ENCODE results near the gene CCDC47. TPM values are rescaled to one million over a fixed set of nuclear protein-coding genes. Genes with fewer than 3 reads are reported as not detected.
"Not testable (repeated sequence)": the region's sequence is repeated elsewhere in the genome, so short reads cannot be mapped to it uniquely, and the experiment has no call there.

Gene CCDC47
- total RNA-seq, 8 experiments from 2014 or later = 44.4 to 93.5 (median 54.2) TPM

- Histone ChIP-seq H3K27ac (no peak overlapping the region), H3K4me3 (no peak overlapping the region), H3K4me1 (replicated peaks in 1 of 2) (no peaks in the 10 kb centered on the region)
- no peak for ATAC-seq (replicated peaks in 6 of 8)
- 85 to 100% (median 94%) methylated on average over 1 to 8 of the region's 8 CpGs for WGBS, 10 experiments
- in situ Hi-C loops (cut with MboI; ENCODE audit: low pct_unique_long_range_greater_than_20kb in 2 of 9, low sequenced_read_pairs in 9 of 9, unreplicated experiment in 9 of 9) = no loop called here
These were observed 21.6 kb downstream of the CCDC47 start for GRCh38 chr17:63751806-63752205.

GRCh38 chr17:63741408-63742173 lies 31.8 kb downstream of the CCDC47 start, which contains the start of gene STRADA:
Gene STRADA (minus strand): TSS chr17:63741799. CDS start chr17:63728369, 13,430 bp downstream.
- peak; percentile 80 to 98 (median 96) for ATAC-seq (replicated peaks in 6 of 8)
- Histone ChIP-seq H3K27ac (peak within 1 kb of the TSS; percentile 69 to 87), H3K4me3 (peak within 1 kb of the TSS; percentile 76 to 99 (median 86)), H3K4me1 (replicated peaks in 1 of 2) (peaks cover 7 to 9% of the 10 kb centered on the region in 2 donors)
- in situ Hi-C loops (cut with MboI; ENCODE audit: low pct_unique_long_range_greater_than_20kb in 2 of 9, low sequenced_read_pairs in 9 of 9, unreplicated experiment in 9 of 9) = no loop called here
- WGBS, 10 experiments = 0 to 20% (median 0%) methylated on average over 1 to 6 of the region's 61 CpGs; no CpG with 5 or more reads in 6 of the 10 experiments

- Histone ChIP-seq H3K27ac (peak overlapping the region; percentile 66 to 87), H3K4me3 (peak overlapping the region; percentile 76 to 99 (median 86)), H3K4me1 (replicated peaks in 1 of 2) (peaks cover 7 to 9% of the 10 kb centered on the region in 2 donors)
- in situ Hi-C loops (cut with MboI; ENCODE audit: low pct_unique_long_range_greater_than_20kb in 2 of 9, low sequenced_read_pairs in 9 of 9, unreplicated experiment in 9 of 9) = no loop called here
- peak in 2 of 8 experiments; percentile 33 to 40 for ATAC-seq (replicated peaks in 6 of 8)
- WGBS, 10 experiments = 0% methylated on average over 6 to 10 of the region's 14 CpGs; no CpG with 5 or more reads in 6 of the 10 experiments
These were observed 32.3 kb downstream of the CCDC47 start for GRCh38 chr17:63741143-63741407.

GRCh38 chr17:63740464-63741142 lies 32.8 kb downstream of the CCDC47 start:
- in situ Hi-C loops (cut with MboI; ENCODE audit: low pct_unique_long_range_greater_than_20kb in 2 of 9, low sequenced_read_pairs in 9 of 9, unreplicated experiment in 9 of 9) = no loop called here
- Histone ChIP-seq H3K4me1 (replicated peaks in 1 of 2) (peaks cover 7 to 9% of the 10 kb centered on the region in 2 donors), H3K27ac (peak overlapping the region; percentile 66 to 87), H3K4me3 (peak overlapping the region; percentile 76 to 99 (median 86))
- no peak for ATAC-seq (replicated peaks in 6 of 8)
- WGBS, 10 experiments = 5 to 90% (median 41%) methylated on average over 2 to 7 of the region's 12 CpGs; no CpG with 5 or more reads in 1 of the 10 experiments

- H3K4me1 ChIP-seq (replicated peaks in 1 of 2) = peaks cover 6 to 7% of the 10 kb centered on the region in 2 donors
- no peak for ATAC-seq (replicated peaks in 6 of 8)
- no peak overlapping the region for H3K4me3 ChIP-seq
- WGBS, 10 experiments = 60 to 100% (median 99%) methylated on average over 1 to 7 of the region's 8 CpGs
- no peak overlapping the region for H3K27ac ChIP-seq
- in situ Hi-C loops (cut with MboI; ENCODE audit: low pct_unique_long_range_greater_than_20kb in 2 of 9, low sequenced_read_pairs in 9 of 9, unreplicated experiment in 9 of 9) = no loop called here
These were observed 37.7 kb downstream of the CCDC47 start for GRCh38 chr17:63735691-63736090.

- in situ Hi-C loops (cut with MboI; ENCODE audit: low pct_unique_long_range_greater_than_20kb in 2 of 9, low sequenced_read_pairs in 9 of 9, unreplicated experiment in 9 of 9) = no loop called here
- H3K4me1 ChIP-seq (replicated peaks in 1 of 2) = no peaks in the 10 kb centered on the region
- H3K27ac ChIP-seq = no peak overlapping the region
- ATAC-seq (replicated peaks in 6 of 8) = no peak
- H3K4me3 ChIP-seq = no peak overlapping the region
- WGBS, 10 experiments = 48 to 69% (median 59%) methylated on average over 2 of the region's 2 CpGs; no CpG with 5 or more reads in 4 of the 10 experiments
These were observed 51.0 kb downstream of the CCDC47 start for GRCh38 chr17:63722403-63722802.

GRCh38 chr17:63720194-63720593 lies 53.2 kb downstream of the CCDC47 start:
- H3K4me3 ChIP-seq; ATAC-seq (replicated peaks in 6 of 8); in situ Hi-C loops (cut with MboI; ENCODE audit: low pct_unique_long_range_greater_than_20kb in 2 of 9, low sequenced_read_pairs in 9 of 9, unreplicated experiment in 9 of 9); H3K27ac ChIP-seq; H3K4me1 ChIP-seq (replicated peaks in 1 of 2): not testable (repeated sequence)
- 90 to 100% (median 100%) methylated on average over 1 to 3 of the region's 5 CpGs; no CpG with 5 or more reads in 3 of the 10 experiments for WGBS, 10 experiments

GRCh38 chr17:63718988-63719387 lies 54.4 kb downstream of the CCDC47 start:
- WGBS, 10 experiments = 57 to 90% (median 72%) methylated on average over 2 to 5 of the region's 5 CpGs; no CpG with 5 or more reads in 2 of the 10 experiments
- ATAC-seq (replicated peaks in 6 of 8) = peak in 2 of 8 experiments; percentile 62 to 95
- Histone ChIP-seq H3K4me1 (replicated peaks in 1 of 2) (no peaks in the 10 kb centered on the region), H3K27ac (no peak overlapping the region), H3K4me3 (no peak overlapping the region)
- in situ Hi-C loops (cut with MboI; ENCODE audit: low pct_unique_long_range_greater_than_20kb in 2 of 9, low sequenced_read_pairs in 9 of 9, unreplicated experiment in 9 of 9) = no loop called here

GRCh38 chr17:63716426-63716825 lies 57.0 kb downstream of the CCDC47 start:
- Histone ChIP-seq H3K4me1 (replicated peaks in 1 of 2) (no peaks in the 10 kb centered on the region), H3K4me3 (no peak overlapping the region), H3K27ac (no peak overlapping the region)
- in situ Hi-C loops (cut with MboI; ENCODE audit: low pct_unique_long_range_greater_than_20kb in 2 of 9, low sequenced_read_pairs in 9 of 9, unreplicated experiment in 9 of 9) = no loop called here
- ATAC-seq (replicated peaks in 6 of 8) = no peak
- 80 to 100% (median 93%) methylated on average over 1 to 3 of the region's 3 CpGs; no CpG with 5 or more reads in 2 of the 10 experiments for WGBS, 10 experiments

- ATAC-seq (replicated peaks in 6 of 8) = peak in 2 of 8 experiments; percentile 20 to 67
- 20 to 95% (median 80%) methylated on average over 1 to 7 of the region's 10 CpGs; no CpG with 5 or more reads in 1 of the 10 experiments for WGBS, 10 experiments
- in situ Hi-C loops (cut with MboI; ENCODE audit: low pct_unique_long_range_greater_than_20kb in 2 of 9, low sequenced_read_pairs in 9 of 9, unreplicated experiment in 9 of 9) = no loop called here
- Histone ChIP-seq H3K27ac (no peak overlapping the region), H3K4me3 (no peak overlapping the region), H3K4me1 (replicated peaks in 1 of 2) (no peaks in the 10 kb centered on the region)
These were observed 58.7 kb downstream of the CCDC47 start for GRCh38 chr17:63714550-63715277.

GRCh38 chr17:63709110-63709509 lies 64.3 kb downstream of the CCDC47 start:
- ATAC-seq (replicated peaks in 6 of 8) = no peak
- no peak overlapping the region for H3K27ac ChIP-seq
- WGBS, 10 experiments = 82 to 100% (median 100%) methylated on average over 1 to 2 of the region's 6 CpGs; no CpG with 5 or more reads in 5 of the 10 experiments
- no peak overlapping the region for H3K4me3 ChIP-seq
- in situ Hi-C loops (cut with MboI; ENCODE audit: low pct_unique_long_range_greater_than_20kb in 2 of 9, low sequenced_read_pairs in 9 of 9, unreplicated experiment in 9 of 9) = no loop called here
- no peaks in the 10 kb centered on the region for H3K4me1 ChIP-seq (replicated peaks in 1 of 2)

GRCh38 chr17:63707151-63707550 lies 66.2 kb downstream of the CCDC47 start:
- no peak overlapping the region for H3K4me3 ChIP-seq
- H3K27ac ChIP-seq = no peak overlapping the region
- WGBS, 10 experiments = 81 to 100% (median 94%) methylated on average over 1 to 7 of the region's 11 CpGs; no CpG with 5 or more reads in 5 of the 10 experiments
- H3K4me1 ChIP-seq (replicated peaks in 1 of 2) = peaks cover 2 to 4% of the 10 kb centered on the region in 2 donors
- in situ Hi-C loops (cut with MboI; ENCODE audit: low pct_unique_long_range_greater_than_20kb in 2 of 9, low sequenced_read_pairs in 9 of 9, unreplicated experiment in 9 of 9) = no loop called here
- ATAC-seq (replicated peaks in 6 of 8) = no peak
